Fibroblast of lung (primary cell): ENCODE results near the gene HMG20B. TPM values are rescaled to one million over a fixed set of nuclear protein-coding genes. Genes with fewer than 3 reads are reported as not detected.
A peak's percentile ranks its signal among the peaks of the same experiment; 100 is the strongest.

Experiments used
- DNase-seq, 2 donors: peaks; one replicate each; pipeline versions ENCODE4 v3.0.0 to v3.0.0-alpha.2; 2010; ENCODE audit warnings: low read depth in 2 of 2
- H2AFZ ChIP-seq: 2 replicates; pipeline ENCODE4 v1.5.1; 2012; ENCODE audit warnings: low read length, control low read depth, inconsistent platforms
- H3K27ac ChIP-seq: 2 replicates; pipeline ENCODE4 v1.5.1; 2011; ENCODE audit warnings: low read length, control low read depth; ENCODE audit not compliant: insufficient read depth
- H3K27me3 ChIP-seq: 2 replicates; pipeline ENCODE4 v1.5.1; 2011; ENCODE audit warnings: mild to moderate bottlenecking, low read length; ENCODE audit not compliant: control insufficient read depth, insufficient read depth
- H3K36me3 ChIP-seq: 2 replicates; pipeline ENCODE4 v1.5.1; 2011; ENCODE audit warnings: low read length; ENCODE audit not compliant: control insufficient read depth, insufficient read depth
- H3K4me1 ChIP-seq: 2 replicates; pipeline ENCODE4 v1.5.1; 2011; ENCODE audit warnings: low read length; ENCODE audit not compliant: control insufficient read depth, insufficient read depth; ENCODE audit errors: extremely low read depth
- H3K4me2 ChIP-seq: 2 replicates; pipeline ENCODE4 v1.5.1; 2011; ENCODE audit warnings: low read length, control low read depth; ENCODE audit not compliant: insufficient read depth; ENCODE audit errors: extremely low read depth
- H3K4me3 ChIP-seq, 4 experiments: fragments of 200-600 bp in 1 of 4; sonication (generic) in 1 of 4; replicated peaks in 1 of 4; 2 replicates each; pipeline ENCODE4 v1.5.1; 2011 to 2016; ENCODE audit warnings: low read length in 4 of 4, low read depth in 3 of 4, mild to moderate bottlenecking in 3 of 4, control low read depth in 2 of 4, inconsistent platforms in 1 of 4, mixed read lengths in 1 of 4; ENCODE audit not compliant: insufficient read depth in 1 of 4; ENCODE audit errors: control extremely low read depth in 1 of 4
- H3K79me2 ChIP-seq: 2 replicates; pipeline ENCODE4 v1.5.1; 2012; ENCODE audit warnings: mild to moderate bottlenecking, low read length, inconsistent platforms; ENCODE audit not compliant: control insufficient read depth, insufficient read depth
- H3K9ac ChIP-seq: 2 replicates; pipeline ENCODE4 v1.5.1; 2011; ENCODE audit warnings: mild to moderate bottlenecking, low read length, control low read depth; ENCODE audit not compliant: insufficient read depth
- H3K9me3 ChIP-seq: 2 replicates; pipeline ENCODE4 v1.5.1; 2012; ENCODE audit warnings: low read depth, low read length; ENCODE audit not compliant: control insufficient read depth, insufficient read depth
- H4K20me1 ChIP-seq: 2 replicates; pipeline ENCODE4 v1.5.1; 2011; ENCODE audit warnings: low read length; ENCODE audit not compliant: control insufficient read depth, insufficient read depth; ENCODE audit errors: extremely low read depth
- EZH2 ChIP-seq: IDR thresholded peaks from 2 replicates; pipeline ENCODE4 v1.5.1; 2012; ENCODE audit warnings: low read length, control low read depth, mild to moderate bottlenecking; ENCODE audit errors: missing control alignments
- polyA plus RNA-seq, 2 donors: library from polyadenylated mRNA; depleted of rRNA in 1 of 2; stranded (reverse) in 1 of 2; unstranded in 1 of 2; fragments of >200 nt; gene quantifications; 2 replicates each; pipeline ENCODE4 v1.2.1, GENCODE V29; 2011 to 2012; ENCODE audit warnings: missing spikeins in 1 of 2
- total RNA-seq: library from RNA; depleted of rRNA; stranded (reverse); fragments of >200 nt; gene quantifications from 2 replicates; pipeline ENCODE4 v1.2.1, GENCODE V29; 2014
- TF ChIP-seq, protein P1 (sequence below), 2 donors: IDR thresholded peaks in 1 of 2; conservative IDR thresholded peaks in 1 of 2; 1 replicate in 1 of 2; 2 replicates in 1 of 2; pipeline ENCODE4 v1.5.1; 2011 to 2012; ENCODE audit warnings: low read length in 2 of 2, control low read depth in 1 of 2, inconsistent platforms in 1 of 2, low read depth in 1 of 2, mild to moderate bottlenecking in 1 of 2

Gene HMG20B
- total and polyA plus RNA-seq, 2 donors (not counting 1 experiment from before 2014, with no cell fraction given) = 27.3 to 63.6 TPM

DNA sequence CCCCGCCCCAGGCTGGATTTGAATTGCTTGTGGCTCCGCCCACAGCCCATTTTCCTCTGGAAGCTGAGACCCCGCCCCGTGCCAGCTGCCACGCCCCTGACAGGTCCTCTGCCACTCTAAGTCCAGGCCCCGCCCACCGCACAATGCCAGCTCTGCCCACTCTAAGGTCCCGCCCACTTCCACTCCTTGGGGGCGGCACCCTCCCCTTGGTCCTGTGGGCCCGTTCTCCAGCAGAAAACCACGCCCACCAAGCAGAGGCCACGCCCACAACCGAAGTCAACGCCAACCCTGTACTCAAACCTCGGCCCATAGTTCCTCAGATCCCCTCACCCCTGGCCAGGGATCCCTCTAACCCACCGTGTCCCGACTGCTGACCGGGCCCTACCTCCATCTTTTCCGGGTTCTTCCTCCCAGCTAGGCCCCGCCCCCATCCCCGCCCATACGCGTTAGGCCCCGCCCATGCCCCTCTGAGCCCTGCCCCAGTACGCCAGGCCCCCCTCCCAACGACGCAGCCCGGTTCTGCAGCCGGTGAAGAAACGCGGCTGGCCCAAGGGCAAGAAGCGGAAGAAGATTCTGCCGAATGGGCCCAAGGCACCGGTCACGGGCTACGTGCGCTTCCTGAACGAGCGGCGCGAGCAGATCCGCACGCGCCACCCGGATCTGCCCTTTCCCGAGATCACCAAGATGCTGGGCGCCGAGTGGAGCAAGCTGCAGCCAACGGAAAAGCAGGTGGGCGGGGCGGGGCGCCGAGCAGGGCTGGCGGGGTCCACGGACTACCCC lies 1.3 kb downstream of the HMG20B start:
- Histone ChIP-seq H3K27me3 (no peaks in the 10 kb centered on the region), H3K9me3 (no peaks in the 10 kb centered on the region), H4K20me1 (no peaks in the 10 kb centered on the region), H3K4me3 (peak overlapping the region; percentile 70 to 92 (median 83)), H3K36me3 (peaks cover 10% of the 10 kb centered on the region), H2AFZ (no peak overlapping the region), H3K79me2 (no peaks in the 10 kb centered on the region), H3K4me2 (no peak overlapping the region), H3K4me1 (peaks cover 4% of the 10 kb centered on the region), H3K27ac (no peak overlapping the region), H3K9ac (no peak overlapping the region)
- DNase-seq = peak; percentile 89 to 93
- TF ChIP-seq, protein P1, sequence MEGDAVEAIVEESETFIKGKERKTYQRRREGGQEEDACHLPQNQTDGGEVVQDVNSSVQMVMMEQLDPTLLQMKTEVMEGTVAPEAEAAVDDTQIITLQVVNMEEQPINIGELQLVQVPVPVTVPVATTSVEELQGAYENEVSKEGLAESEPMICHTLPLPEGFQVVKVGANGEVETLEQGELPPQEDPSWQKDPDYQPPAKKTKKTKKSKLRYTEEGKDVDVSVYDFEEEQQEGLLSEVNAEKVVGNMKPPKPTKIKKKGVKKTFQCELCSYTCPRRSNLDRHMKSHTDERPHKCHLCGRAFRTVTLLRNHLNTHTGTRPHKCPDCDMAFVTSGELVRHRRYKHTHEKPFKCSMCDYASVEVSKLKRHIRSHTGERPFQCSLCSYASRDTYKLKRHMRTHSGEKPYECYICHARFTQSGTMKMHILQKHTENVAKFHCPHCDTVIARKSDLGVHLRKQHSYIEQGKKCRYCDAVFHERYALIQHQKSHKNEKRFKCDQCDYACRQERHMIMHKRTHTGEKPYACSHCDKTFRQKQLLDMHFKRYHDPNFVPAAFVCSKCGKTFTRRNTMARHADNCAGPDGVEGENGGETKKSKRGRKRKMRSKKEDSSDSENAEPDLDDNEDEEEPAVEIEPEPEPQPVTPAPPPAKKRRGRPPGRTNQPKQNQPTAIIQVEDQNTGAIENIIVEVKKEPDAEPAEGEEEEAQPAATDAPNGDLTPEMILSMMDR (conservative IDR thresholded peaks at IDR 0.05 in 1 of 2, IDR thresholded peaks at IDR 0.05 in 1 of 2; ENCODE audit: low read depth in 1 of 2, low read length in 2 of 2) = no peak
- TF ChIP-seq EZH2 = no peak

DNA sequence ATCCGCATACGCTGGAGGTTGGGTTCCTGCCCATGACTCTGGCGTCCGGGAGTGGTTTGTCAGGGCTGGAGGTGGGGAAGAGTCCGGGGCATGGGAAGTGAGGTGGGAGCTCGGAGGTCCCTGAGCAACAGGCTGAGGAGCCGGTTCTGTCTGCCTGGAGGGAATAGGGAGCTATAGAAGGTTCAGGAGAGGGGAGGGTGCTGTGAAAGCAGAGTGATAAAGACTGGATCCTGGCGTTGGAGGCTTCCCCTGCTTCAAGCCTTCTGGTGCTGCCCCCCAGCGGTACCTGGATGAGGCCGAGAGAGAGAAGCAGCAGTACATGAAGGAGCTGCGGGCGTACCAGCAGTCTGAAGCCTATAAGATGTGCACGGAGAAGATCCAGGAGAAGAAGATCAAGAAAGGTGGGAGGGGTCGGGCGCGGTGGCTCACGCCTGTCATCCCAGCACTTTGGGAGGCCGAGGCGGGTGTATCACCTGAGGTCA lies 2.6 kb downstream of the HMG20B start:
- H3K4me2 ChIP-seq = no peak overlapping the region
- H3K9me3 ChIP-seq = no peaks in the 10 kb centered on the region
- H4K20me1 ChIP-seq = no peaks in the 10 kb centered on the region
- H3K4me1 ChIP-seq = peaks cover 4% of the 10 kb centered on the region
- H3K79me2 ChIP-seq = no peaks in the 10 kb centered on the region
- no peak overlapping the region for H3K4me3 ChIP-seq
- no peak overlapping the region for H3K27ac ChIP-seq
- no peaks in the 10 kb centered on the region for H3K27me3 ChIP-seq
- H2AFZ ChIP-seq = no peak overlapping the region
- TF ChIP-seq EZH2 = no peak
- TF ChIP-seq, protein P1 (conservative IDR thresholded peaks at IDR 0.05 in 1 of 2, IDR thresholded peaks at IDR 0.05 in 1 of 2; ENCODE audit: low read depth in 1 of 2, low read length in 2 of 2) = peak in 1 of 2 donors; percentile 30
- DNase-seq = no peak
- H3K36me3 ChIP-seq = peaks cover 10% of the 10 kb centered on the region
- H3K9ac ChIP-seq = no peak overlapping the region

DNA sequence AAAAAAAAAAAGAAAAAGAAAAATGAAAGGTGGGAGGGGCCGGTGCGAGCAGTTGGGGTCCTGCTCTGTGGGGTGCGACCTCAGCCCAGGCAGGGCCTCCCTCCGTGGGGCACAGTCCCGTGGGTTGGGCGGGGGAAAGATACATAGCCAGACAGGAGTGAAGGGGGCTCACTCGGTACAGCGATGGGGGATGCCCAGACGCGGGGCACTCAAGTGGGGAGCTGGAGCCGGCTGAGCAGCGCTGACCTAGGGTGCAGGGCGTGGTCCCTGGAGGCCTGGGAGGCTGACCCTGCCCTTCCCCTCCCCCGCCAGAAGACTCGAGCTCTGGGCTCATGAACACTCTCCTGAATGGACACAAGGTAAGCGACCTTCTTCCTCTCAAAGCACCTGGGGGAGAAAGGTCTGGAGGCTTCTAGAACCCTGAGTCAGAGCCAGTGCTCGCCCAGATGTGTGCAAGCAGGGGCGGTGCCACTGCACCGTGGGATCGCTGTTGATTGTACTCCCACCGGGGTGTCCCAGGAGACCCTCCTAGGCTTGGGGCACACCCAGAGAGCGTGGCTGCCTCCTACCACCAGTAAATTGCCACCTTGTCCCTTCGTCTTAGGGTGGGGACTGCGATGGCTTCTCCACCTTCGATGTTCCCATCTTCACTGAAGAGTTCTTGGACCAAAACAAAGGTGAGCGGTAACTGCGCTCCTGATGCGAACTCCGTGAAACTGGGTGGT lies 3.4 kb downstream of the HMG20B start:
- no peaks in the 10 kb centered on the region for H3K9me3 ChIP-seq
- no peak overlapping the region for H3K27ac ChIP-seq
- no peaks in the 10 kb centered on the region for H3K27me3 ChIP-seq
- H3K4me2 ChIP-seq = no peak overlapping the region
- H3K4me1 ChIP-seq = peaks cover 8% of the 10 kb centered on the region
- DNase-seq = no peak
- no peak overlapping the region for H2AFZ ChIP-seq
- H3K79me2 ChIP-seq = no peaks in the 10 kb centered on the region
- H4K20me1 ChIP-seq = no peaks in the 10 kb centered on the region
- H3K36me3 ChIP-seq = peaks cover 10% of the 10 kb centered on the region
- TF ChIP-seq, protein P1 (conservative IDR thresholded peaks at IDR 0.05 in 1 of 2, IDR thresholded peaks at IDR 0.05 in 1 of 2; ENCODE audit: low read depth in 1 of 2, low read length in 2 of 2) = no peak
- TF ChIP-seq EZH2 = no peak
- H3K4me3 ChIP-seq = peak overlapping the region in 1 of 4 experiments; percentile 30
- no peak overlapping the region for H3K9ac ChIP-seq
